GM12891 (cell line): ENCODE data around the gene PPP1R9B.

Experiments
- POLR2A ChIP-seq: IDR thresholded peaks from 2 replicates; pipeline ENCODE4 v1.6.1; 2011; ENCODE audit warnings: low read depth, low read length, control low read depth
- POLR2AphosphoS5 ChIP-seq: IDR thresholded peaks from 2 replicates; pipeline ENCODE4 v1.6.1; 2011; ENCODE audit warnings: low read depth, low read length, control low read depth
- SPI1 ChIP-seq: IDR thresholded peaks from 2 replicates; pipeline ENCODE4 v1.6.1; 2011; ENCODE audit warnings: low read depth, low read length, control low read depth
- TAF1 ChIP-seq: IDR thresholded peaks from 2 replicates; pipeline ENCODE4 v1.6.1; 2011; ENCODE audit warnings: low read depth, low read length, control low read depth

DNA sequence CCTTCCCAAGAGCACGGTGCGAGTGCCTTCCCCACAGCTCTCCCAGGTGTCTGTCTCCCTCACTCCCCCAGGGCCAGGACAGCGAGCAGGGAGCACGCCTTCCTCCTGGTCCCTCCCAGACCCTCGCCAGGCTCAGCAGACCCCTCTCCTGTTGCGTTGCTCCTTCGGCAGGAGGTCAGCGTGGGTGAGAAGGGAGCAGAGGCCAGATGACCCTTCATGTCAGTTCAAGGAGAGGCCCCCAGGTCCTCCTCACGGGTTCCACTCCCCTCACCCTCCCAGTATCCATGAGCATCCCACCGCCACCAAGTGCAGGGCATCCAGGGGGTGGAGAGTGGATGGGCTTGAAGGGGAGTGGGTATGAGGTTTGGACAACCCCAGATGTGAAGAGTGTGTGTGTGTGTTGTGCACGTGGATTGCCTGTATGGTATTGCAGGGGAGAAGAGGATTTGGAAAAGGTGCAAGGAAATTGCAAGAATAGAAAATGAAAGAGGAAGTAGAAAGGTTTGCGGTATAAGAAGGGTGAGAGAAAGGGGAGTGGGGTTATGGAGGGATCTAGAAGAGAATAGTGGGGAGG is 33.0 kb upstream of the PPP1R9B start:
- TF ChIP-seq POLR2A (no peak), TAF1 (no peak), POLR2AphosphoS5 (no peak), SPI1 (peak; percentile 73)
